ENCODE measurements around the gene ITGA1. TPM values are rescaled to one million over a fixed set of nuclear protein-coding genes. Genes with fewer than 3 reads are reported as not detected.

Gene ITGA1
- total and polyA plus RNA-seq, 2 of the 13 experiments (the other 11 are each of a cell fraction or from before 2014, with no cell fraction given) = 23.1 to 28.6 TPM

DNA sequence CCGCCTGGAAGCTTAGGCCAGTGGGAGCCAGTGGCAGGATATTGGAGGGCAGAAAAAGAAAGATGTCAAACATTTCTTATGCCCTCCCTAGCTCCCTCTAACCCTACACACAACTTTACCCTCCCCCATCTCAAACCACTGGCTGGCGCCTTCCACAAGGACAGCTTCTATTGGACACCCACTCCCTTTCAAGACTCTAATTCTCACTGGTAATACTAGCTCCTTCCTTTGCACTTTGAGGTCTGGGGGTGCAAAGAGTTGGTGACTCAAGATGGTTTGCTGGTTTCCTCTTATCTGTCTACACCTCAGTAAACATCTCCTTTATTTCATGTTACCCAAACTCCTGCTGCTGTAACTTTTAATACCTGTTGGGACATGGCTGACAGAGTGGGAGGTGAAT is 11.6 kb upstream of the ITGA1 start:
- TF ChIP-seq NFKBIZ (CRISPR knock-in tag; IDR thresholded peaks at IDR 0.05) = no peak
- no peak for TF ChIP-seq MIER3 (CRISPR knock-in tag; IDR thresholded peaks at IDR 0.05; ENCODE audit: borderline replicate concordance)
- TF ChIP-seq, protein P1, sequence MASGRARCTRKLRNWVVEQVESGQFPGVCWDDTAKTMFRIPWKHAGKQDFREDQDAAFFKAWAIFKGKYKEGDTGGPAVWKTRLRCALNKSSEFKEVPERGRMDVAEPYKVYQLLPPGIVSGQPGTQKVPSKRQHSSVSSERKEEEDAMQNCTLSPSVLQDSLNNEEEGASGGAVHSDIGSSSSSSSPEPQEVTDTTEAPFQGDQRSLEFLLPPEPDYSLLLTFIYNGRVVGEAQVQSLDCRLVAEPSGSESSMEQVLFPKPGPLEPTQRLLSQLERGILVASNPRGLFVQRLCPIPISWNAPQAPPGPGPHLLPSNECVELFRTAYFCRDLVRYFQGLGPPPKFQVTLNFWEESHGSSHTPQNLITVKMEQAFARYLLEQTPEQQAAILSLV (CRISPR knock-in tag; IDR thresholded peaks at IDR 0.05; ENCODE audit: borderline replicate concordance) = no peak
- no peak for TF ChIP-seq SIN3B (IDR thresholded peaks at IDR 0.05; ENCODE audit: low read length)
- no peak for TF ChIP-seq SMAD3 (CRISPR knock-in tag; IDR thresholded peaks at IDR 0.05)
- TF ChIP-seq SRSF4 (IDR thresholded peaks at IDR 0.05; ENCODE audit: low read depth, low read length, poor library complexity, severe bottlenecking) = no peak
- no peak for TF ChIP-seq ZKSCAN1 (IDR thresholded peaks at IDR 0.05; ENCODE audit: low read length)
- no peak for TF ChIP-seq NFE2L1 (CRISPR knock-in tag; IDR thresholded peaks at IDR 0.05; ENCODE audit: borderline replicate concordance)
- TF ChIP-seq MED1 (CRISPR knock-in tag; IDR thresholded peaks at IDR 0.05) = no peak
- TF ChIP-seq YEATS4 (CRISPR knock-in tag; IDR thresholded peaks at IDR 0.05; ENCODE audit: borderline replicate concordance) = no peak
- TF ChIP-seq, protein P2, sequence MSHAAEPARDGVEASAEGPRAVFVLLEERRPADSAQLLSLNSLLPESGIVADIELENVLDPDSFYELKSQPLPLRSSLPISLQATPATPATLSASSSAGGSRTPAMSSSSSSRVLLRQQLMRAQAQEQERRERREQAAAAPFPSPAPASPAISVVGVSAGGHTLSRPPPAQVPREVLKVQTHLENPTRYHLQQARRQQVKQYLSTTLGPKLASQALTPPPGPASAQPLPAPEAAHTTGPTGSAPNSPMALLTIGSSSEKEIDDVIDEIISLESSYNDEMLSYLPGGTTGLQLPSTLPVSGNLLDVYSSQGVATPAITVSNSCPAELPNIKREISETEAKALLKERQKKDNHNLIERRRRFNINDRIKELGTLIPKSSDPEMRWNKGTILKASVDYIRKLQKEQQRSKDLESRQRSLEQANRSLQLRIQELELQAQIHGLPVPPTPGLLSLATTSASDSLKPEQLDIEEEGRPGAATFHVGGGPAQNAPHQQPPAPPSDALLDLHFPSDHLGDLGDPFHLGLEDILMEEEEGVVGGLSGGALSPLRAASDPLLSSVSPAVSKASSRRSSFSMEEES (CRISPR knock-in tag; IDR thresholded peaks at IDR 0.05) = no peak
- no peak for TF ChIP-seq ZSCAN29 (CRISPR knock-in tag; conservative IDR thresholded peaks at IDR 0.05)
- TF ChIP-seq ELF4 (CRISPR knock-in tag; IDR thresholded peaks at IDR 0.05; ENCODE audit: borderline replicate concordance) = no peak
- TF ChIP-seq, protein P3, sequence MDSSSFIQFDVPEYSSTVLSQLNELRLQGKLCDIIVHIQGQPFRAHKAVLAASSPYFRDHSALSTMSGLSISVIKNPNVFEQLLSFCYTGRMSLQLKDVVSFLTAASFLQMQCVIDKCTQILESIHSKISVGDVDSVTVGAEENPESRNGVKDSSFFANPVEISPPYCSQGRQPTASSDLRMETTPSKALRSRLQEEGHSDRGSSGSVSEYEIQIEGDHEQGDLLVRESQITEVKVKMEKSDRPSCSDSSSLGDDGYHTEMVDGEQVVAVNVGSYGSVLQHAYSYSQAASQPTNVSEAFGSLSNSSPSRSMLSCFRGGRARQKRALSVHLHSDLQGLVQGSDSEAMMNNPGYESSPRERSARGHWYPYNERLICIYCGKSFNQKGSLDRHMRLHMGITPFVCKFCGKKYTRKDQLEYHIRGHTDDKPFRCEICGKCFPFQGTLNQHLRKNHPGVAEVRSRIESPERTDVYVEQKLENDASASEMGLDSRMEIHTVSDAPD (CRISPR knock-in tag; IDR thresholded peaks at IDR 0.05) = no peak
- no peak for TF ChIP-seq NR1H2 (CRISPR knock-in tag; IDR thresholded peaks at IDR 0.05; ENCODE audit: borderline replicate concordance, low read depth)
- no peak for TF ChIP-seq ZNF556 (CRISPR knock-in tag; IDR thresholded peaks at IDR 0.05; ENCODE audit: borderline replicate concordance)
- TF ChIP-seq GTF3A (CRISPR knock-in tag; conservative IDR thresholded peaks at IDR 0.05) = no peak
- TF ChIP-seq, protein P4, sequence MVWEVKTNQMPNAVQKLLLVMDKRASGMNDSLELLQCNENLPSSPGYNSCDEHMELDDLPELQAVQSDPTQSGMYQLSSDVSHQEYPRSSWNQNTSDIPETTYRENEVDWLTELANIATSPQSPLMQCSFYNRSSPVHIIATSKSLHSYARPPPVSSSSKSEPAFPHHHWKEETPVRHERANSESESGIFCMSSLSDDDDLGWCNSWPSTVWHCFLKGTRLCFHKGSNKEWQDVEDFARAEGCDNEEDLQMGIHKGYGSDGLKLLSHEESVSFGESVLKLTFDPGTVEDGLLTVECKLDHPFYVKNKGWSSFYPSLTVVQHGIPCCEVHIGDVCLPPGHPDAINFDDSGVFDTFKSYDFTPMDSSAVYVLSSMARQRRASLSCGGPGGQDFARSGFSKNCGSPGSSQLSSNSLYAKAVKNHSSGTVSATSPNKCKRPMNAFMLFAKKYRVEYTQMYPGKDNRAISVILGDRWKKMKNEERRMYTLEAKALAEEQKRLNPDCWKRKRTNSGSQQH (CRISPR knock-in tag; IDR thresholded peaks at IDR 0.05; ENCODE audit: low read depth) = no peak
- TF ChIP-seq HNRNPUL1 (IDR thresholded peaks at IDR 0.05; ENCODE audit: low read depth, low read length) = no peak
- Histone ChIP-seq H3K4me3 (replicated peaks in 1 of 3; ENCODE audit: insufficient read depth in 1 of 3, low read depth in 2 of 3, low read length in 3 of 3) (no peak overlapping the region), H3K79me2 (ENCODE audit: insufficient read depth, low read length) (no peaks in the 10 kb centered on the region), H3K4me1 (ENCODE audit: insufficient read depth, low read length) (no peaks in the 10 kb centered on the region), H3K27me3 (ENCODE audit: control insufficient read depth in 1 of 2, insufficient read depth in 2 of 2, low read length in 2 of 2) (no peaks in the 10 kb centered on the region; a peak in 3 of 5 replicates), H4K20me1 (ENCODE audit: insufficient read depth, low read length) (no peaks in the 10 kb centered on the region), H3K9me3 (ENCODE audit: low read length) (no peaks in the 10 kb centered on the region), H2AFZ (ENCODE audit: low read length) (no peak overlapping the region), H3K9ac (ENCODE audit: insufficient read depth, low read depth, low read length) (no peak overlapping the region), H3K4me2 (ENCODE audit: low read depth, low read length) (no peak overlapping the region), H3K27ac (ENCODE audit: extremely low read length, insufficient read depth, low read length) (no peak overlapping the region), H3K36me3 (replicated peaks in 1 of 2; ENCODE audit: control insufficient read depth in 1 of 2, insufficient read depth in 2 of 2, low read length in 2 of 2) (no peaks in the 10 kb centered on the region)
- no TSS peak for BruUV-seq (replicated peaks)
- ChIA-PET CTCF (ENCODE audit: low intra/inter-chr PET ratio, low total read pairs) (no interaction called here), POLR2A (interaction anchor here (0.9 kb wide), 1 partner anchor 13 kb away, joined by 3 read pairs; no protein-coding TSS in a partner anchor)
- FAIRE-seq (no peak), ATAC-seq (no peak), DNase-seq (ENCODE audit: low spot score) (no peak)
- in situ Hi-C loops (cut with HindIII; ENCODE audit: extremely low pct_ligation_motif_present, low pct_unique_long_range_greater_than_20kb) = no loop called here
- WGBS (ENCODE audit: low lambda C conversion rate) = 57% methylated on average over 2 of the region's 2 CpGs
- intact Hi-C loops (cut with micrococcal nuclease; ENCODE audit: unreplicated experiment) = no loop called here

All from HepG2 (cell line).